Subcutaneous preadipocyte (primary cell): Measurements from ENCODE around the gene PTEN. TPM values are rescaled to one million over a fixed set of nuclear protein-coding genes. Genes with fewer than 3 reads are reported as not detected.

ENCODE experiments used
- small RNA-seq: library from RNA; depleted of rRNA; stranded (forward); fragments of <200 nt; gene quantifications from one replicate; pipeline ENCODE3, GENCODE V24; 2012
- total RNA-seq: library from RNA; depleted of rRNA; stranded (reverse); fragments of >200 nt; gene quantifications from 2 replicates; pipeline ENCODE4 v1.2.3, GENCODE V29; 2012

Gene PTEN
- 140 and 146 TPM in 2 replicates for total RNA-seq

GRCh38 chr10:87863053-87863943 lies at the start of gene PTEN, which contains the start of gene KLLN:
TSS of gene PTEN (plus strand) at chr10:87863625. CDS start at chr10:87864470, 845 bp downstream.
TSS of gene KLLN (minus strand) at chr10:87863533. CDS start at chr10:87862487, 1,046 bp downstream.

GRCh38 chr10:87817609-87818504 lies 45.6 kb upstream of the PTEN start, which contains the start of gene ATAD1:
TSS of gene ATAD1 (minus strand) at chr10:87818226. CDS start at chr10:87814599, 3,627 bp downstream.

Small RNA genes lying within 50 kb of the gene (small RNA-seq; reads per million reads assigned to genes)
- gene RF00284 (not detected), gene RN7SL78P (not detected)

Other genes with a start within 250 kb of the PTEN start
- 57.9 and 62.1 TPM in 2 replicates for gene PAPSS2, start 203.7 kb upstream of the PTEN start, total RNA-seq
- 23.9 and 26.1 TPM in 2 replicates for gene ATAD1, start 45.4 kb upstream of the PTEN start, total RNA-seq
- gene KLLN, start 92 bp upstream of the PTEN start, total RNA-seq = 0.73 and 0.78 TPM in 2 replicates